ENCODE measurements around the gene EXT2. TPM values are rescaled to one million over a fixed set of nuclear protein-coding genes. Genes with fewer than 3 reads are reported as not detected.

Gene EXT2
- total and polyA plus RNA-seq, 2 of the 13 experiments (the other 11 are each of a cell fraction or from before 2014, with no cell fraction given): 61.5 to 68.7 TPM

DNA sequence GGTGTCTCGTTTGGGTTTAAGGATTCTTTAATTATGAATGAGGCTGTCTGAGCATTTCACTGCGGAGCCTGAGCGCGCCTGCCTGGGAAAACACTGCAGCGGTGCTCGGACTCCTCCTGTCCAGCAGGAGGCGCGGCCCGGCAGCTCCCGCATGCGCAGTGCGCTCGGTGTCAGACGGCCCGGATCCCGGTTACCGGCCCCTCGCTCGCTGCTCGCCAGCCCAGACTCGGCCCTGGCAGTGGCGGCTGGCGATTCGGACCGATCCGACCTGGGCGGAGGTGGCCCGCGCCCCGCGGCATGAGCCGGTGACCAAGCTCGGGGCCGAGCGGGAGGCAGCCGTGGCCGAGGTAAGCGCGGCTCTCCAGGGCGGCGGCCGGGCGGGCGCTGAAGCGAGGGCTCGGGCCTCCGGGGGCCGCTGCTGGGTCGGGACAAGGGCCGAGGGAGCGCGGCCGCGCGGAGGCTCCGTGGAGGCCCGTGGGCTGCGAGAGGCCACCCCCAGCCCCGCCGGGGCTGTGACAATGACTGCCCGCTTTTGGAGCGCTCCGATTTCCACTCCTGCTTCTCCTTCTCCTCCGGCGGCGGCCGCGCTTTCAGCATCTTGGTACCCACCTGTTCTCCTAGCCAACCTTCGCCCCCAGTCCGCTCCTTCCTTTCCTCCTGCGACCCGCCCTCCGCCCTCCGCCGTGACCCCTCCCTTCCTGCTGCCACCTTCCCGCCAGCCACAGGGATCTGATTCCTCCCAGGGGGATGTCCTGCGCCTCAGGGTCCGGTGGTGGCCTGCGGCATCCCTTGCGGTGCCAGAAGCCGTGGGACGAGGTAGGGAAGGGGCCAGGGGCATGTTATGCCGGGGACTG, at the start of gene EXT2 (continued):
- TF ChIP-seq HOMEZ (CRISPR knock-in tag; IDR thresholded peaks at IDR 0.05; ENCODE audit: low read depth) (0 out of 2 replicates have a peak, but pooled peaks have one; percentile 31), TARDBP (CRISPR knock-in tag; IDR thresholded peaks at IDR 0.05) (peak; percentile 49; the same call in 1 of the 2 replicates), KDM2A (CRISPR knock-in tag; IDR thresholded peaks at IDR 0.05; ENCODE audit: borderline replicate concordance, low read depth) (peak; percentile 71), RAD51 (IDR thresholded peaks at IDR 0.05; ENCODE audit: borderline replicate concordance) (no peak), POLR2AphosphoS2 (IDR thresholded peaks at IDR 0.05; ENCODE audit: low read depth, low read length) (no peak), IKZF4 (CRISPR knock-in tag; IDR thresholded peaks at IDR 0.05; ENCODE audit: borderline replicate concordance, low read depth, not compliant biosample characterization) (no peak), SIX4 (CRISPR knock-in tag; IDR thresholded peaks at IDR 0.05) (no peak), ZNF558 (CRISPR knock-in tag; IDR thresholded peaks at IDR 0.05; ENCODE audit: borderline replicate concordance) (no peak; the same call in 1 of the 2 replicates), KDM1A (CRISPR knock-in tag; IDR thresholded peaks at IDR 0.05) (no peak), POGK (CRISPR knock-in tag; conservative IDR thresholded peaks at IDR 0.05) (no peak), GTF3A (CRISPR knock-in tag; conservative IDR thresholded peaks at IDR 0.05) (no peak), TRAFD1 (CRISPR knock-in tag; IDR thresholded peaks at IDR 0.05; ENCODE audit: borderline replicate concordance) (no peak), CHD4 (IDR thresholded peaks at IDR 0.05; ENCODE audit: borderline replicate concordance, low read length) (no peak), NFE2L2 (IDR thresholded peaks at IDR 0.05; ENCODE audit: low read length) (no peak), GABPA (IDR thresholded peaks at IDR 0.05; ENCODE audit: low read depth, low read length) (no peak), GABPA (CRISPR knock-in tag; IDR thresholded peaks at IDR 0.05; ENCODE audit: low read depth) (no peak), MBD4 (IDR thresholded peaks at IDR 0.05; ENCODE audit: borderline replicate concordance, low read length) (no peak), ZNF672 (CRISPR knock-in tag; IDR thresholded peaks at IDR 0.05) (no peak), PRDM4 (CRISPR knock-in tag; IDR thresholded peaks at IDR 0.05; ENCODE audit: borderline replicate concordance) (no peak), FOSL2 (CRISPR knock-in tag; IDR thresholded peaks at IDR 0.05) (no peak), ZNF232 (CRISPR knock-in tag; IDR thresholded peaks at IDR 0.05; ENCODE audit: borderline replicate concordance) (no peak), RFXANK (CRISPR knock-in tag; IDR thresholded peaks at IDR 0.05) (no peak)
